ENCODE data around the gene MARVELD1.

DNA sequence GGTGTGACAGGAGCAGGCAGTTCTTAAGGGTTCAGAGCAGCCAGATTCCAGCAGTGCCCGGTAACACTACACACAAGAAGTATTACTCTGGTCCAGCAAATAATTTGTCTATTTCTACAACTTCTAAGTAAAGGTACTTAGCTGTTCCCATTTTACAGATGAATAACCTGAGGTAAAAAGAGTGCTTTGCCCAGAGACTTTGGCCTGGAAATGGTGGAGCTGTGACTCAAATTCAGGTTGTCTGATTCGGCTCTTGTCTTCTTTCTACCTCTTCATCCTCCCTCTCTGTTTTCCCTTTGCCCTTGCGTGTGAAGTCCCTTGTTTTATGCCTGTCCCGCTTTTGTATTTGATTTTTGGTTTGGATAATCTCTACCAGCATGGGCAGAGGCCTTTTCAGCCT, 41.2 kb downstream of the MARVELD1 start:
- TF ChIP-seq EZH2 (IDR thresholded peaks at IDR 0.05; ENCODE audit: insufficient read depth, poor library complexity, severe bottlenecking) (no peak), EZH2phosphoT487 (IDR thresholded peaks at IDR 0.05; ENCODE audit: insufficient read depth, low read depth) (no peak)
